IgD-negative memory B cell (primary cell): ENCODE data around the gene EIF3K. TPM values are rescaled to one million over a fixed set of nuclear protein-coding genes. Genes with fewer than 3 reads are reported as not detected.

Experiments used
- H3K27ac Mint-ChIP-seq, 3 donors: one replicate each; pipeline ENCODE4 v1.8.0; 2020 to 2022; ENCODE audit warnings: mild to moderate bottlenecking in 3 of 3, mixed read lengths in 3 of 3, moderate library complexity in 1 of 3
- H3K27me3 Mint-ChIP-seq: one replicate; pipeline ENCODE4 v1.8.0; 2021; ENCODE audit warnings: mixed read lengths
- H3K36me3 Mint-ChIP-seq: one replicate; pipeline ENCODE4 v1.8.0; 2020; ENCODE audit warnings: mild to moderate bottlenecking, mixed read lengths
- H3K4me1 Mint-ChIP-seq, 3 donors: one replicate each; pipeline ENCODE4 v1.8.0; 2020 to 2022; ENCODE audit warnings: mixed read lengths in 3 of 3, mild to moderate bottlenecking in 1 of 3
- H3K4me3 Mint-ChIP-seq, 4 donors: one replicate each; pipeline ENCODE4 v1.8.0; 2020 to 2022; ENCODE audit warnings: mild to moderate bottlenecking in 4 of 4, mixed read lengths in 4 of 4, moderate library complexity in 3 of 4
- H3K9me3 Mint-ChIP-seq, 3 donors: one replicate each; pipeline ENCODE4 v1.8.0; 2020 to 2021; ENCODE audit warnings: mixed read lengths in 3 of 3, mild to moderate bottlenecking in 1 of 3
- polyA plus RNA-seq: library from polyadenylated mRNA; unstranded; fragments of 300-500 nt; fragmentation: Illumina TruSeq; gene quantifications from one replicate; pipeline ENCODE4 v1.2.3, GENCODE V29; 2021

The EIF3K gene
- polyA plus RNA-seq, 1 donor from 2014 or later: 371 TPM

DNA sequence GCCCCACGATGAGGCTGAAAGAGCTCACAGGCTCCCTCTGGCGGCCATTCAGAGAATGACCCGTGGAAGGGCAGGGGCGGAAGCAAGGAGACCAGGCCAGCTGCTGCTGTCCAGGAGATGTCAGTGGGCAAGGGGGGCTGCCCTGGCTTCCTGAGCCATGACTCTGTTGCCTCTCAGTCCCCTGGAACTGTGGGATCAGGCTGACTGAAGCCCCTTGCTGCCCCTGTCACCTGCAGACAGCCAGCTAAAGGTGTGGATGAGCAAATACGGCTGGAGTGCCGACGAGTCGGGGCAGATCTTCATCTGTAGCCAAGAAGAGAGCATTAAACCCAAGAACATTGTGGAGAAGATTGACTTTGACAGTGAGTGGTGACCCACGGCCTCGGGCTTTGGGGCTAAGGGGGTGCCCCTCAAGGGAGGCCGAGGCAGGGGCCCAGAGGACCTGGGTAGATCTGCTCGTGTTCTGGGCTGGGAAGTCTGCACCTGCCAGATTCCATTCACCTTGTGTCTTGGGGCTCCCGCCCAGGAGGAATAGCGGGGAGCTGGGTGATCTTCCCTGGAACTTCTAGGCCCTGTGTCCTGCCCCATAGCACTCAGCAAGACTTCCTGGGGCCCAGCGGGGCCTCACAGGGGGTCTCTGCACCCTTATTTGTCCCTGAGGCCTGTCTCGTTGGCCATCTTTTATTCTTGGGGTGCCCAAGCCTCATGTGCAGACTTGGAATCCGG, 15.9 kb downstream of the EIF3K start:
- H3K27me3 Mint-ChIP-seq: no peaks in the 10 kb centered on the region
- peaks cover 8% of the 10 kb centered on the region for H3K36me3 Mint-ChIP-seq
- H3K27ac Mint-ChIP-seq: peak overlapping the region in 2 of 3 donors; percentile 9 to 86
- H3K4me1 Mint-ChIP-seq: peaks cover 12 to 20% (median 15%) of the 10 kb centered on the region in 3 donors
- no peaks in the 10 kb centered on the region for H3K9me3 Mint-ChIP-seq
- peak overlapping the region in 3 of 4 donors; percentile 6 to 71 (median 12) for H3K4me3 Mint-ChIP-seq

DNA sequence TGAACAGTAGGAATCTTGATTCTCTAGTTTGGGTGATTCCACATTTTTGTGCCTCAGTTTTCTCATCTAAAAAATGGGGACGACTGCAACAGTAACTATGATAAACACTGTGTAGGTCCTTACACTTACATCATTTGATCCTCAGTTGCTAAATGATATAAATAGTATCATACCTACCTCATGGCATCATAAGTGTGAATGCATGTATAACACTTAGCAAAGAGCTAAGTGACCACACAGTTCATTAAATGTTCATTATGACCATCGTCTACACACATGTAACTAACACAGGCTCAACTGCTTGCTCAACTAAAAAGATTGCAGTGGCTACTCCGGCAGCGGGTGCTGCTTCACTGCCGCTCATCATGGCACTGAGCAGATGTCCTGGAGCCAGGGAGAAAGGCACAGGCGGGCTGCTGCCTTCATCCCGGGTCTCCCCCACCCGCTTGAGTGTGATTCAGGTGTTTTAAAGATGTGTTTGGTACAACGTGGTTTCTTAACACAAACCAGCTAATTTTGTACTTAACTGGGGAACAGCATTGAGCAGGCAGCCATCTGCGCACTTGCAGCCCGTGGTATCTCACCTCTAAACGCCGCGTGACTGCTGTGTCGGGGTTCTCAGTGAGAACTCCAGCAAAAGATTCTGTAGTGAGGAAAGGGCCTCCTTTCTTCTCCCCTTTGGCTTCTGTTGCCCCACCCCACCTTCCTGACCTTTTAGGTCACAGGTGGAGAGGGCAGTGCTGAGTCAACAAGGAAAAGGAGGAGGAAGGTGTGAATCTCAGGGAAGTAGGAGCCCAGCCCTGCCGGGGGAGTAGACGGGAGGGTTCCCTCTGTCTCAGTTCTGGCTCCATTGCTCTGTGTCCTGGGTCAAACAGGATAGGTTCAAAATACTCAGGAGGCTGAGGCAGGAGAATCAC, 16.8 kb downstream of the EIF3K start:
- Mint-ChIP-seq H3K27ac (peak overlapping the region in 1 of 3 donors; percentile 27), H3K9me3 (no peaks in the 10 kb centered on the region), H3K36me3 (peaks cover 8% of the 10 kb centered on the region), H3K4me3 (no peak overlapping the region), H3K27me3 (no peaks in the 10 kb centered on the region), H3K4me1 (peaks cover 12 to 20% (median 15%) of the 10 kb centered on the region in 3 donors)

DNA sequence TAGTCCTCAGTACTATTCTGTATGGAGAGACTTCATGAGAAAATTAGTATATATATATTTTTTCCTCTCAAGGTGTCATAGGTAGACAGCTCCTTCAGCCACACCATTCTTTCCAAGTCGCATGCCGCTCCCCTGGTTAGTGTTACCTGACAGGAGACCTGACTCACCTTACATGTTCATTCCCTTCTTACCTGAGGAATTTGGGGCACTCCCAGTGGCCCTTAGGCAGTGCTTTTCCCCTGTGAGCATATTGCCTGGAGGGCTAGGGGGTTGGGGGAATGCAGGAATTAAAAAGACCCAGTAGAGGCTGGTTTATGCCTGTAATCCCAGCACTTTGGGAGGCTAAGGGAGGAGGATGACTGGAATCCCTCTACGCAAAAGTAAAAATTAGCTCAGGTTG, 19.5 kb downstream of the EIF3K start:
- Mint-ChIP-seq H3K27me3 (no peaks in the 10 kb centered on the region), H3K4me1 (peaks cover 16 to 23% (median 18%) of the 10 kb centered on the region in 3 donors), H3K9me3 (no peaks in the 10 kb centered on the region), H3K27ac (no peak overlapping the region), H3K4me3 (no peak overlapping the region), H3K36me3 (peaks cover 7% of the 10 kb centered on the region)

DNA sequence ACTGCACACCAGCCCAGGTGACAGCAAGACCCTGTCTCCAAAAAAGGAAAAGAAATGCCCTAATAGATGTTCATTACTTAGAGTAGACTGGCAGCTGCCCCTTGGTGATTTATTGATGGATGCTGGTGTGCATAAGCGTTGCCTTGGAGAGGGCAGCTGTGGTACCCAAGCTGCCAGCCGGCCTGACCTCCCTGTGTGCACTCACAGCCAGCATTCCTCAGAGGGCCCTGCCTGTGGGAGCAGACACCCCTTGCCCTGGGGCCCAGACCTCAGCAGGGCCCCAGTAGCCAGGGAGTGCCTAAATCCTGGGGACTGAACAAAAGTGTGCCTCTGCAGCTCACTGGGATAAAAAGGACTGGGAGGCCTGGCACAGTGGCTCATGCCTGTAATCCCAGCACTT, 20.7 kb downstream of the EIF3K start:
- H3K4me1 Mint-ChIP-seq: peaks cover 13 to 20% (median 15%) of the 10 kb centered on the region in 3 donors
- peak overlapping the region in 2 of 4 donors; percentile 23 to 52 for H3K4me3 Mint-ChIP-seq
- no peak overlapping the region for H3K27ac Mint-ChIP-seq
- H3K36me3 Mint-ChIP-seq: peaks cover 4% of the 10 kb centered on the region
- H3K9me3 Mint-ChIP-seq: no peaks in the 10 kb centered on the region
- H3K27me3 Mint-ChIP-seq: no peaks in the 10 kb centered on the region

DNA sequence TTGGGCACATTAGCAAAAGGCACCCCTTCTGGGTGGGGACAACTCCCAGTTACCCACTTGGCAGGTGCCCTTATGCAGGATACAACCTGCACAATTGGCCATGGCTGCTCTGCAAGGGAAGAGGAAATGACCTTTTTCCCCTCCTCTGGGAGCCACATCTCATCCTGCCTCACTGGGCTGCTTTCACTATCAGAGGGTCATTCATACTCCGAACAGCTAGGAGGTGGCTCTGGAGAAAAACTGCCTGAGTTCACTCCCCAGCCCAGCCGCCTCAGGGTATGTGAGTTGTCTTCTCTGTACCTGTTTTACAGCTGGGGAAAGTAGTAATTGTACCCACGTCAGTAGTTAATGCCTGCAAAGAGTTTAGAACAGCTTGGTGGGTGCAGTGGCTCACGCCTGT, 21.4 kb downstream of the EIF3K start:
- no peak overlapping the region for H3K27ac Mint-ChIP-seq
- peaks cover 2% of the 10 kb centered on the region for H3K36me3 Mint-ChIP-seq
- no peaks in the 10 kb centered on the region for H3K27me3 Mint-ChIP-seq
- no peak overlapping the region for H3K4me3 Mint-ChIP-seq
- H3K9me3 Mint-ChIP-seq: no peaks in the 10 kb centered on the region
- peaks cover 10 to 18% (median 12%) of the 10 kb centered on the region in 3 donors for H3K4me1 Mint-ChIP-seq

DNA sequence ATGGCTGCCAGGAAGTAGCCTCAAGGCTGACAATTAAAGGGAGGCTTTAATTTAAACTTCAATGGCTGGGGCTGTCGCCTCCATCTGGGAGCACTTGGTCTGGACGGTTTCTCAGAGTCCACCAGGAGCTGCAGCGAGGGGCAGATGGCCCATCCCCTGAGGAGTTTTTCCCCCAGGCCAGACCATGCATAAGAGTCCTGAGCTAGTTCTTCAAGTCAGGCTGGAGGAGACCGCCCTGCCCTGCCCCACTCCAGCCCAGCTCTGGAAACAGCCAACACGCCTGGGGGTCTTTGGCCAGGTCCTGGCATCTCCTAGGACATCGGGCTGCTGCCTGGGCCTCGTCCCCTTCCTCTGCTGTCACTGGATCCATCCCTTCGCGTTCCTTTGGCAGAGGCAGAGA, 23.2 kb downstream of the EIF3K start:
- peaks cover 2% of the 10 kb centered on the region for H3K36me3 Mint-ChIP-seq
- no peak overlapping the region for H3K27ac Mint-ChIP-seq

DNA sequence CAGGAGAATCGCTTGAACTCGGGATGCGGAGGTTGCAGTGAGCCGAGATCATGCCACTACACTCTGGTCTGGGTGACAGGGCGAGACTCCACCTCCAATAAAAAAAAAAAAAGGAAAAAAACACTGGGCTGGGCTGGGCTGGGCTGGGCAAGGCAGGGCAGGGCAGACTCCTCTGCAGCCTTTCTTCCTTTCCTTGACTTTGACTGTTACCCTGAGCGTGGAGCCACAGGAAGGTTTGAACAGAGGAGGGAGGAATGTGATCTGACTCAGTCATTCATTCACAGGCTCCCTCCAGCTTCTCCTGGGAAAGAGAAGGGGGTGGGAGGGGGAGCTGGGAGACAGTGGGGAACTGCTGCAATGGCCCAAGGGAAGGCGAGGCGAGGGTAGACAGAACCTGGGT, 25.7 kb downstream of the EIF3K start:
- Mint-ChIP-seq H3K9me3 (no peaks in the 10 kb centered on the region), H3K27ac (peak overlapping the region in 2 of 3 donors; percentile 6 to 74), H3K4me1 (peaks cover 13 to 20% (median 18%) of the 10 kb centered on the region in 3 donors), H3K4me3 (no peak overlapping the region), H3K36me3 (peaks cover 2% of the 10 kb centered on the region), H3K27me3 (no peaks in the 10 kb centered on the region)

More for the DNA sequence above, 23.2 kb downstream of the EIF3K start:
- Mint-ChIP-seq H3K4me1 (peaks cover 5 to 8% (median 8%) of the 10 kb centered on the region in 3 donors), H3K4me3 (peak overlapping the region in 1 of 4 donors; percentile 20), H3K27me3 (no peaks in the 10 kb centered on the region), H3K9me3 (no peaks in the 10 kb centered on the region)

DNA sequence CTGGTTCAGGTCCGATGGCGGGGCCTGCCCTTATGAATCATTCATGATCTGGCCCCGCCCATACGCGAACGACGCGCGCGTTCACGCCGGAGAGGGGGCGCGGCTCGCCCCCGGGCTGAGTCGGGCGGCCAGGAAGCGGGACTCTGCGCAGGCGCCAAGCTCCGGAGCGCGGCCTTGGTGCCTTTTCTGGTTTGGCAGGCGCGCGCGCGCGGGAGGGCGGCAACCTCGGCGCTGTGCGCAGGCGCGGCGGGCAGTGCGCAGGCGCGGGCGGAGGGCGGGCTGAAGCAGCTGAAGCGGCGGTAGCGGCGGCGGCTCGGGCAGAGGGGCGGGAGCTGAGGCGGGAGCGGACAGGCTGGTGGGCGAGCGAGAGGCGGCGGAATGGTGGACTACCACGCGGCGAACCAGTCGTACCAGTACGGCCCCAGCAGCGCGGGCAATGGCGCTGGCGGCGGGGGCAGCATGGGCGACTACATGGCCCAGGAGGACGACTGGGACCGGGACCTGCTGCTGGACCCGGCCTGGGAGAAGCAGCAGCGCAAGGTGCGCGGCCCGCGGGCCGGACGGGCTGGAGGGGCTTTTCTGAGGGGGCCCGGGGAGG, 28.5 kb downstream of the EIF3K start, which contains the start of gene ACTN4:
TSS of gene ACTN4 (plus strand) at position 282 of the 598 bp plus-strand sequence. CDS start at position 379, 97 bp downstream.
- Mint-ChIP-seq H3K27me3 (no peaks in the 10 kb centered on the region), H3K9me3 (no peaks in the 10 kb centered on the region), H3K27ac (peak within 1 kb of the TSS; percentile 52 to 94 (median 93)), H3K36me3 (no peaks in the 10 kb centered on the region), H3K4me1 (peaks cover 23 to 31% (median 31%) of the 10 kb centered on the region in 3 donors), H3K4me3 (peak within 1 kb of the TSS; percentile 73 to 97 (median 90))

DNA sequence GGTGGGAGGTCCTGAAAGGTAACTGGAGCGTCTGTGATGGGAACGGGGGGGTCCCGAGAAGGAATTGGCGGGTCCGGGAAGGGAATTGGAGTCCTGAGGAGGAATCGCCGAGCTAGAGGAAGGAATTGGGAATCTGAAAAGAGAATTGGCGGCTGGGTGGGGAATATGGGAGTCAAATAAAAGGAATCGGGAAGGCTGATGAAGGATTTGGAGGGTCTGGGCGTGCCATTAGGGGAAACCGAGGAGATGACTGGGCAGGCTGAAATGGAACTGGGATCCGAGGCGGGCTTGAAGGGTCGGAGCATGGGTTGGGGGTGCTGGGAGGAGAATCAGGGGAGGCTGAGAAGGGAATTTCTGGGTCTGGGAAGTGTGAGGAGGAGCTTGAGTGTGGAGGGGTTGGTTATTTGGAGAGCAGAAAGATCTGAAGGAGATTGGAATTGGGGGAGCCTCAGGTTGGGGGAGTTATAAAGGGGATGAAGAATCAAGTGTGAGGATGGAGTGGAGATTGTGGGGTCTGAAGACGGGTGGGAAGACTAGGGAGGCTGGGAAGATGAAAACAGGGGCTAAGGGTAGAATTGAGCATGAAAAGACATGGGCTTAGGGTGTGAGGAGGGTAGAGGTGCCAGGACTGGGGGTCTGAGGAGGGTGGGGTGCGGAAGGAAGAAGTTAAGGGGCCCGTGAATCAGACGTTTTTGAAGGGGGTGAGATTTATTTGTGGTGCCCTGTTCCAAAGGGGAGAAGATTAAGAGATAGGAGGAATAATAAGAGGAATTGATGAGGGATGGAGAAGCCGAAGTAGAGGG, 29.2 kb downstream of the EIF3K start:
- Mint-ChIP-seq H3K27ac (peak overlapping the region; percentile 39 to 93 (median 52)), H3K4me3 (peak overlapping the region; percentile 73 to 97 (median 90)), H3K9me3 (no peaks in the 10 kb centered on the region), H3K4me1 (peaks cover 27 to 35% (median 30%) of the 10 kb centered on the region in 3 donors), H3K27me3 (no peaks in the 10 kb centered on the region), H3K36me3 (no peaks in the 10 kb centered on the region)

DNA sequence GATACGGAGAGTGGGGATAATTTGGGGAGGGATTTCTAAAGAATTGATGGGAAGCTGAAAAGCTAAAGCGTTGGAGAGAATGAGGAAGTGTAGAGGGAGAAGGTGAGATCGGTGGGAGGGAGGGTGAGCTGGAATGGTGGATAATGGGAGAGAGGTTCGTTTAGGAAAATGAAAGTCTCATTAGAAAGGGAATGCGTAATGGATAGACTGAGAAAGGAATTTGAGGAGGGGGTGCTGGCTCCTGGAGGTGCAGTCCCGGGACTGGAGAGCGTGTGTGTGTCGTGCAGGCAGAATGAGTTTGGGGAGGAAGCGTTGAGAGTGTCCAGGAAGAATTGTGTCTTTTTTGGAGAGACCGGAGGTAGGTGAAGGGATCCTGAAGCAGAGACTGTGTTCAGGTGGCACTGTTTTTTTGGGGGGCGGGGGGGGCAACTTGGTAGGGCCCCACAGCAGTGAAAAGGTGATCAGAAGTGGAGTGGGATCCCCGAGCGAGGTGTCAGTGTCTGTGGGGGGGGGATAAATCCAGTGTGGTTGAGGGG, 29.8 kb downstream of the EIF3K start:
- peak overlapping the region in 2 of 3 donors; percentile 52 to 93 for H3K27ac Mint-ChIP-seq
- peaks cover 31 to 42% (median 35%) of the 10 kb centered on the region in 3 donors for H3K4me1 Mint-ChIP-seq
- H3K9me3 Mint-ChIP-seq: no peaks in the 10 kb centered on the region
- H3K4me3 Mint-ChIP-seq: peak overlapping the region; percentile 73 to 97 (median 90)
- H3K27me3 Mint-ChIP-seq: no peaks in the 10 kb centered on the region
- H3K36me3 Mint-ChIP-seq: no peaks in the 10 kb centered on the region

DNA sequence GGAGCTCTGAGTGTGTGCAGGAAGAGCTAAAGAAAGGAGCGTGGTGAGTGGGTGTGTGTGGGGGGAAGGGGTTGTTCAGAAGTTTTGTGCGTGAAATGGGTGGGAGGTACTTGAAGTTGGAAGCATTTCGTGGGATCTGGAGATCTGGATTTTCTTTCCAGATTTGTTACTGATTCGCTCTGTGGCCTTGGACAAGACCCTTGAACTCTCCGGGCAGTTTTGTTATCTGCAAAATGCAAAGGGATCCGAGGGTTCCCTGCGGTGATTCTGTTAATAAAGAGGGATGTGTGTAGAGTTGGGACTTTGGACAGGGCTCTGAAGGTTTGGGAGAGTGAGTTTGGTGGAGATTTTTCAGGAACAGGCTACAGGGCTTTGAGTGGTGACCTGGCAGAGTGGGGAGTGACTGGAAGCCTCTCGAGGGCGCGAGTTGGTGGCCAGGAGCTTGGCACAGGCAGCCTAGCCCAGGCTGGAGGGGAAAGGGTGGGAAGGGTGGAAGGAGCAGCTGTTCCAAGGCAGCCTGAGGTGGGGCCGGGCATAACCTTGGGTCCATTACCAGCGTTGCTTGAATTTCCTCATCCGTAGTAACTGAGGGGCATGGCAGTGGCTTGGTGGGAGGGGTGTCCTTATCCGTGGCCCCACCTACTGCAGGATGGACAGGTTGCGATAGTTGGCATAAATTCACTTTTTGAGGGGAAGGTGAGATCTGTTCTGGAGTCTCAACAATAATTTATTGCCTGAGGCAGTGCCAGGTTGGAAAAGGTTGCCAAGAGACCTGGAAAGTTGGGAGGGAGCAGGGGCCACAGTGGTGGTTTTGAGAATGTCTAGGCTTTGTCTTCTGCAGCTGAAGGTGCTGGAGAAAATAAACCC, 30.6 kb downstream of the EIF3K start:
- Mint-ChIP-seq H3K27ac (peak overlapping the region in 2 of 3 donors; percentile 52 to 89), H3K9me3 (no peaks in the 10 kb centered on the region), H3K4me3 (peak overlapping the region; percentile 73 to 97 (median 90)), H3K36me3 (no peaks in the 10 kb centered on the region), H3K27me3 (no peaks in the 10 kb centered on the region), H3K4me1 (peaks cover 33 to 44% (median 37%) of the 10 kb centered on the region in 3 donors)

DNA sequence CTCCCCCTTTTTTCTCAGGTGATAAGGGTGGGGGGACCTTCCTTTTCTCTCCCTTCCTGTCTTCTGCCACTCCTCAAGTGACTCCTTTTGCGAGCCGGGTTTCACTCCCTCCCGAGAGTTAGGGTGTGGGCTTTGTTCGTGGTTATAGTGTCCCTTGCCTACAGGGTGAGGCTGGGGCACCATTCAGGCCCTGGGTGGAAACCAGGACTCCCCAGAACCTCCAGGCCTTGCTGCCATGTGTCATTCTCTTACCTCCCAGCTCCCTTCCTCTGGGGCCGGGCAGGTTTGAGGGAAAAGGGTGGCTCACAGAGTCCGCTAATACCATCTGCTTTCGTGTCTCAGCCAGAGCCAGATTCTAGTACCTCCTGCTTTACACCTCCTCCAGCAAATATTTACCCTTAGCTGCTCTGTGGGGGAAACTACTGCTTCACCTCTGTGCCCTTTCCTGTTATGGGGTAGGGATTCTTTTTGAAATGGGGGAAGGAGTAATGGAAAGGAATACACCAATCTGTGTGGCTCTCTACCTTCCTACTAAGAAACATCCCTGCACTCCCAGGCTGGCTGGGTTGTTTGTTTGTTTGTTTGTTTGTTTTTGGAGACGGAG, 31.3 kb downstream of the EIF3K start:
- Mint-ChIP-seq H3K36me3 (no peaks in the 10 kb centered on the region), H3K4me3 (peak overlapping the region in 3 of 4 donors; percentile 73 to 97 (median 90)), H3K4me1 (peaks cover 40 to 48% (median 40%) of the 10 kb centered on the region in 3 donors), H3K27me3 (no peaks in the 10 kb centered on the region), H3K9me3 (no peaks in the 10 kb centered on the region), H3K27ac (peak overlapping the region in 2 of 3 donors; percentile 52 to 89)
